Measurements from ENCODE around the gene EDDM3A. TPM values are rescaled to one million over a fixed set of nuclear protein-coding genes. Genes with fewer than 3 reads are reported as not detected.

The EDDM3A gene
- polyA plus RNA-seq, 1 donor from 2014 or later = not detected

DNA sequence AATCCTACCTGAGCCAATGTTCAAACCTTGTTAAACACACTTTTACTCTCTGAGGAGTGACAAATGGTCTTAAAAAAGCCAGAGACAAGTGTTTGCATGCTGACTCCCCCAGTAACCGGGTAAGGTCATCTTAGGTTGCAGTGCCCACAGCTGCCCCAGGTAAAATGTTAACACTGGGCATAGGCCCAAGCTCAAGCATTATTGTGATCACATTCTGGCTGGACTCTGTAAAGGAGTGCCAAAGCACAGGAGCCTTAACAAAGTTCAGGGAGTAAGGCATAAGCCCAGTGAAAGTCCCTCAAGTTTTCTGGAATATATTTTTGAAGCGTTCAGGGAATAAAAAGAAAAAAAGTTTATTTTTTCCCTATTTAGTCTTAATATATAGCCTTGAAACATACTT lies 8.6 kb downstream of the EDDM3A start:
- Histone ChIP-seq H2AFZ (ENCODE audit: low read depth, low read length) (no peak overlapping the region), H3K27ac (ENCODE audit: low read length) (no peak overlapping the region), H3K4me3 (ENCODE audit: low read length) (no peak overlapping the region), H3K36me3 (ENCODE audit: insufficient read depth, low read length) (no peaks in the 10 kb centered on the region), H3K9ac (ENCODE audit: low read length) (no peak overlapping the region), H4K20me1 (ENCODE audit: insufficient read depth) (no peaks in the 10 kb centered on the region), H3K27me3 (ENCODE audit: insufficient read depth, low read depth, low read length) (no peaks in the 10 kb centered on the region), H3F3A (ENCODE audit: insufficient read depth, low read length, poor library complexity, severe bottlenecking) (no peaks in the 10 kb centered on the region), H3K9me3 (ENCODE audit: low read length) (no peaks in the 10 kb centered on the region), H3K79me2 (replicated peaks; ENCODE audit: insufficient read depth, low read length) (no peaks in the 10 kb centered on the region), H3K4me2 (ENCODE audit: low read length) (no peak overlapping the region), H3K9me2 (ENCODE audit: insufficient read depth, low read length) (no peaks in the 10 kb centered on the region)
- TF ChIP-seq EZH2 (IDR thresholded peaks at IDR 0.05; ENCODE audit: borderline replicate concordance, insufficient read depth, low read length, poor library complexity, severe bottlenecking) (no peak), RAD21 (conservative IDR thresholded peaks at IDR 0.05) (no peak), POLR2AphosphoS5 (IDR thresholded peaks at IDR 0.05) (no peak), SMC3 (conservative IDR thresholded peaks at IDR 0.05; ENCODE audit: poor library complexity) (no peak), EP300 (conservative IDR thresholded peaks at IDR 0.05; ENCODE audit: poor library complexity, severe bottlenecking) (no peak)
- TF ChIP-seq, protein P1, sequence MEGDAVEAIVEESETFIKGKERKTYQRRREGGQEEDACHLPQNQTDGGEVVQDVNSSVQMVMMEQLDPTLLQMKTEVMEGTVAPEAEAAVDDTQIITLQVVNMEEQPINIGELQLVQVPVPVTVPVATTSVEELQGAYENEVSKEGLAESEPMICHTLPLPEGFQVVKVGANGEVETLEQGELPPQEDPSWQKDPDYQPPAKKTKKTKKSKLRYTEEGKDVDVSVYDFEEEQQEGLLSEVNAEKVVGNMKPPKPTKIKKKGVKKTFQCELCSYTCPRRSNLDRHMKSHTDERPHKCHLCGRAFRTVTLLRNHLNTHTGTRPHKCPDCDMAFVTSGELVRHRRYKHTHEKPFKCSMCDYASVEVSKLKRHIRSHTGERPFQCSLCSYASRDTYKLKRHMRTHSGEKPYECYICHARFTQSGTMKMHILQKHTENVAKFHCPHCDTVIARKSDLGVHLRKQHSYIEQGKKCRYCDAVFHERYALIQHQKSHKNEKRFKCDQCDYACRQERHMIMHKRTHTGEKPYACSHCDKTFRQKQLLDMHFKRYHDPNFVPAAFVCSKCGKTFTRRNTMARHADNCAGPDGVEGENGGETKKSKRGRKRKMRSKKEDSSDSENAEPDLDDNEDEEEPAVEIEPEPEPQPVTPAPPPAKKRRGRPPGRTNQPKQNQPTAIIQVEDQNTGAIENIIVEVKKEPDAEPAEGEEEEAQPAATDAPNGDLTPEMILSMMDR (IDR thresholded peaks at IDR 0.05; ENCODE audit: poor library complexity, severe bottlenecking) = no peak
- TF ChIP-seq, protein P2, sequence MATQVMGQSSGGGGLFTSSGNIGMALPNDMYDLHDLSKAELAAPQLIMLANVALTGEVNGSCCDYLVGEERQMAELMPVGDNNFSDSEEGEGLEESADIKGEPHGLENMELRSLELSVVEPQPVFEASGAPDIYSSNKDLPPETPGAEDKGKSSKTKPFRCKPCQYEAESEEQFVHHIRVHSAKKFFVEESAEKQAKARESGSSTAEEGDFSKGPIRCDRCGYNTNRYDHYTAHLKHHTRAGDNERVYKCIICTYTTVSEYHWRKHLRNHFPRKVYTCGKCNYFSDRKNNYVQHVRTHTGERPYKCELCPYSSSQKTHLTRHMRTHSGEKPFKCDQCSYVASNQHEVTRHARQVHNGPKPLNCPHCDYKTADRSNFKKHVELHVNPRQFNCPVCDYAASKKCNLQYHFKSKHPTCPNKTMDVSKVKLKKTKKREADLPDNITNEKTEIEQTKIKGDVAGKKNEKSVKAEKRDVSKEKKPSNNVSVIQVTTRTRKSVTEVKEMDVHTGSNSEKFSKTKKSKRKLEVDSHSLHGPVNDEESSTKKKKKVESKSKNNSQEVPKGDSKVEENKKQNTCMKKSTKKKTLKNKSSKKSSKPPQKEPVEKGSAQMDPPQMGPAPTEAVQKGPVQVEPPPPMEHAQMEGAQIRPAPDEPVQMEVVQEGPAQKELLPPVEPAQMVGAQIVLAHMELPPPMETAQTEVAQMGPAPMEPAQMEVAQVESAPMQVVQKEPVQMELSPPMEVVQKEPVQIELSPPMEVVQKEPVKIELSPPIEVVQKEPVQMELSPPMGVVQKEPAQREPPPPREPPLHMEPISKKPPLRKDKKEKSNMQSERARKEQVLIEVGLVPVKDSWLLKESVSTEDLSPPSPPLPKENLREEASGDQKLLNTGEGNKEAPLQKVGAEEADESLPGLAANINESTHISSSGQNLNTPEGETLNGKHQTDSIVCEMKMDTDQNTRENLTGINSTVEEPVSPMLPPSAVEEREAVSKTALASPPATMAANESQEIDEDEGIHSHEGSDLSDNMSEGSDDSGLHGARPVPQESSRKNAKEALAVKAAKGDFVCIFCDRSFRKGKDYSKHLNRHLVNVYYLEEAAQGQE (IDR thresholded peaks at IDR 0.05; ENCODE audit: borderline replicate concordance) = no peak

DNA sequence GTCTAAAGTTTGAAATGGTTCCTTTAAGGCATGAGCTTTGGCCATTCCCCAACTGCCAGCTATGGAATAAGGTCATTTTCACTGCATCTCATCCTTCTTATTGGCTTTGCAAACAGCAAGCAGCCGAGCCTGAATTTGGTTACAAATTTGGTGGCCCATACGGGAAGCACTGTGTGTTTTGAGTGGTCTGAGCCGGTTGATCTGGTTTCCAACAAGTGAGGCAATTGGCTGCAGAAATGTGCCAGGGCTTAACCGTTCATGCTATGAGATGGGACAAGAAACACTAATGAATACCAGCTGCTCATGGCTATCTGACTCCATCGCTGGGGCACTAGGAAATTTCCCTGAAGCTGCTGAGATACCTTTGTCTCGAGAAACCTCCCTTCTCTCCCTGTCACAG lies 9.3 kb downstream of the EDDM3A start:
- Histone ChIP-seq H3K9me3 (ENCODE audit: low read length) (no peaks in the 10 kb centered on the region), H3K9me2 (ENCODE audit: insufficient read depth, low read length) (no peaks in the 10 kb centered on the region), H3K9ac (ENCODE audit: low read length) (no peak overlapping the region), H3F3A (ENCODE audit: insufficient read depth, low read length, poor library complexity, severe bottlenecking) (no peaks in the 10 kb centered on the region), H4K20me1 (ENCODE audit: insufficient read depth) (no peaks in the 10 kb centered on the region), H3K79me2 (replicated peaks; ENCODE audit: insufficient read depth, low read length) (no peaks in the 10 kb centered on the region), H3K4me2 (ENCODE audit: low read length) (no peak overlapping the region), H3K4me3 (ENCODE audit: low read length) (no peak overlapping the region), H2AFZ (ENCODE audit: low read depth, low read length) (no peak overlapping the region), H3K36me3 (ENCODE audit: insufficient read depth, low read length) (no peaks in the 10 kb centered on the region), H3K27me3 (ENCODE audit: insufficient read depth, low read depth, low read length) (no peaks in the 10 kb centered on the region), H3K27ac (ENCODE audit: low read length) (no peak overlapping the region)
- TF ChIP-seq MXI1 (conservative IDR thresholded peaks at IDR 0.05; ENCODE audit: poor library complexity, severe bottlenecking) = no peak
- TF ChIP-seq EP300 (conservative IDR thresholded peaks at IDR 0.05; ENCODE audit: poor library complexity, severe bottlenecking) = no peak
- no peak for TF ChIP-seq POLR2AphosphoS5 (IDR thresholded peaks at IDR 0.05)
- no peak for TF ChIP-seq RAD21 (conservative IDR thresholded peaks at IDR 0.05)
- TF ChIP-seq, protein P1 (IDR thresholded peaks at IDR 0.05; ENCODE audit: poor library complexity, severe bottlenecking) = no peak
- TF ChIP-seq EZH2 (IDR thresholded peaks at IDR 0.05; ENCODE audit: borderline replicate concordance, insufficient read depth, low read length, poor library complexity, severe bottlenecking) = no peak
- no peak for TF ChIP-seq TAF1 (IDR thresholded peaks at IDR 0.05; ENCODE audit: low read depth)
- TF ChIP-seq, protein P2 (IDR thresholded peaks at IDR 0.05; ENCODE audit: borderline replicate concordance) = no peak
- TF ChIP-seq SMC3 (conservative IDR thresholded peaks at IDR 0.05; ENCODE audit: poor library complexity) = no peak
